Colon (tissue), 2 donors: ENCODE measurements around the gene ATP8B1.

ENCODE experiments used
- FAIRE-seq: peaks from 2 replicates; lab custom pipeline; 2012; peaks lifted over from hg19 to GRCh38; lab: Jason Lieb, UNC
- donor health status: control.
- donor health status: control.

The ATP8B1 gene

GRCh38 chr18:57618910-57619309, 184.2 kb downstream of the ATP8B1 start:
- no peak for FAIRE-seq

- no peak for FAIRE-seq
Measured at GRCh38 chr18:57603871-57604270, 199.2 kb downstream of the ATP8B1 start.
